Activated naive CD8-positive, alpha-beta T cell treated with anti-CD3 and anti-CD28 coated beads, Interleukin-2, amount 10 ng/mL, durations not matched to agents 7 days and 5 days (primary cell): ENCODE results near the gene MYL4. TPM values are rescaled to one million over a fixed set of nuclear protein-coding genes. Genes with fewer than 3 reads are reported as not detected.
"Not testable (repeated sequence)": the region's sequence is repeated elsewhere in the genome, so short reads cannot be mapped to it uniquely, and the experiment has no call there.

ENCODE experiments used
- ATAC-seq: fragments of 150-1000 bp; cut with Tn5 transposase; one replicate; pipeline ENCODE4 v1.10.0; 2021; ENCODE audit warnings: low read depth, moderate library complexity
- POLR2A ChIA-PET: fragments of 350-600 bp; sonication (Branson Sonifier 250); formaldehyde crosslinking; loops from one replicate; lab custom pipeline; 2021; ENCODE audit warnings: antibody characterized with exemption; lab: Charles Lee
- DNase-seq: peaks from one replicate; pipeline ENCODE4 v3.0.0; 2021
- H3K27ac Mint-ChIP-seq: one replicate; pipeline ENCODE4 v1.8.0; 2022; ENCODE audit warnings: mild to moderate bottlenecking, mixed read lengths
- H3K27me3 Mint-ChIP-seq: one replicate; pipeline ENCODE4 v1.8.0; 2022; ENCODE audit warnings: mild to moderate bottlenecking, moderate library complexity, mixed read lengths
- H3K36me3 Mint-ChIP-seq: one replicate; pipeline ENCODE4 v1.8.0; 2021; ENCODE audit warnings: mild to moderate bottlenecking, mixed read lengths
- H3K4me1 Mint-ChIP-seq: one replicate; pipeline ENCODE4 v1.8.0; 2021; ENCODE audit warnings: mixed read lengths
- H3K4me3 Mint-ChIP-seq: one replicate; pipeline ENCODE4 v1.8.0; 2022; ENCODE audit warnings: mild to moderate bottlenecking, moderate library complexity, mixed read lengths
- H3K9me3 Mint-ChIP-seq: one replicate; pipeline ENCODE4 v1.8.0; 2021; ENCODE audit warnings: mixed read lengths
- total RNA-seq, 2 experiments: library from RNA; stranded (reverse); gene quantifications; one replicate each; pipeline ENCODE4 v1.2.3, GENCODE V29; 2021

MYL4 gene
- total RNA-seq: not detected

DNA sequence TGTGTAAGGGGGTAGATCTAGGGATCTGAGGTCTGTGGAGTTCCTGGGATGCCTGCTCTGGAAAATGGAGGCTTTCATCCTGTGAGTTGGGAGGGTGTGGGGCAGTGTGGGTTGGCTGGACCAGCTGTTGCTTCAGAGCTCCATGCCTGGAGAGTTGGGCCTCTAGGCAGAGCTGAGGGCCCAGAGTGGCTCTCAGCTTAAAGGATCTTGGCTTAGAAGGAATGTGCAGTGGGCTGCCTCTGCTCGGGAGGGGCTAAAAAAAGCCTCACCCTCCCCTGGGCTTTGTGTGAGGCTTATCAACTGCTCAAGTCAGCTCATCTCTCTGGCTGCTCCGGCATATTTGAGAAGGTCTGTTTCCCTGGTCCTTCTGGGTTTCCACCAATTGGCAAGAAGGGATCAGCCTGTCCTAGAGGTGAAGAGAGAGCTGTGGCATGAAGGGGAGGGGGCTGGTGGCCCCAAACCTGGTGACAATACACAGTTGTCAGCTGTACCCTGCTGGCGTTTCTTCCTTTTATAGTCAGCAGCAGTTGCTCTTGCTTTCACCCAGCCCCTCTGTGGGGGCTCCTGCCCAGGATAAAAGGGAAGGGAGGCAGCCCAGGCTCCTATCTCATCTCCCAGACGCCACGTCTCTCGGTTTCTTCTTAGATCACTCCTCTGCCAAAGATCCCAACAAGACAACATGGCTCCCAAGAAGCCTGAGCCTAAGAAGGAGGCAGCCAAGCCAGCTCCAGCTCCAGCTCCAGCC lies at the start of gene MYL4:
Gene MYL4, plus strand, starts transcription at position 605 of the 745 bp plus-strand sequence. Its CDS starts 75 bp downstream, at position 680.
- no peak for DNase-seq
- Mint-ChIP-seq H3K27ac (peak within 1 kb of the TSS; percentile 8), H3K9me3 (no peaks in the 10 kb centered on the region), H3K4me1 (peaks cover 36% of the 10 kb centered on the region), H3K4me3 (no peak within 1 kb of the TSS), H3K36me3 (no peaks in the 10 kb centered on the region), H3K27me3 (peaks cover 5% of the 10 kb centered on the region)
- POLR2A ChIA-PET: interaction anchor here (1.3 to 1.7 kb wide), 3 partner anchors 8 to 20 kb away, joined by 4 to 6 read pairs (median 5); partner anchors contain the start of gene CDC27
- no peak for ATAC-seq

DNA sequence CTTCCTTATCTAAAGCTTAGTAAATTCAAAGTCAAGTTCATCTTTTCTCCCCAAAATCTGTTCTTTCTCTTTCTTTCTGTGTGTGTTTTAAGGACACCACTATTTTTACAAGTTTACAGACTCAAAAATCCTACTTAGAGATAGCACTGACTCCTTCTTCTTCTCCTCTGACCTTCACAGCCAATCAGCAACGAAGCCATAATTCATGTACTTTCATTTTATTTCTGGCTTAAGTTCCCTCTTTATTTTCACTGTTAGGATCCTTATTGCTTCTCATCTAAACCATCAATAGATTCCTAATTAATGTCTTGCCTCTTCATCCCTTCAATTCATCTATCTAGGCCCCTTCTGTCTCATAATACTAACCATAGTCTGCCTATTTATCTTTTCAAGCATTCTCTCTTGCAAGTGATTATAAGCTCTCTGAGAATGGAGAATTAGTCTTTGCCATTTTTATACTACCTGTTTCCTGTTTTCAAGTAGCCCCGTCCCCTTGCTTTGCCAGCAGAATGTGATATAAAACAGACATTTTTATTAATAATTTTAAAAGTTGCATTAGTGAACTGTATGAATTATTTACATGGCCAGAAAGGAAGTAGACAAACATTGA lies 47.0 kb upstream of the MYL4 start:
- peaks cover 13% of the 10 kb centered on the region for H3K36me3 Mint-ChIP-seq
- peak overlapping the region; percentile 59 for H3K27ac Mint-ChIP-seq
- no peak for DNase-seq

DNA sequence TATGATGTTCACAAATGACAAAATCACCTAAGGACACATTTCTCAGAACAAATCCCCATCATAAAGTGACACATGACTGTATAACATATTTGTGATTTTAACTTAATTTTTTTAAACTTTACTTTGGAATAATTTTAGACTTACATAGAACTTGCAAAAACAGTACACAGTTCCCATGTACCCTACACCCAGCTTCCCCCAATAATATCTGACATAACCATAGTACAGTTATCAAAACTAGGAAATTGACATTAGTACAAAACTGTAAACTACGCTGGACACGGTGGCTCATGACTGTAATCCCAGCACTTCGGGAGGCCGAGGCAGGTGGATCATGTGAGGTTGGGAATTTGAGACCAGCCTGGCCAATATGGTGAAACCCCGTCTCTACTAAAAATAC lies 44.9 kb upstream of the MYL4 start:
- H3K4me1 Mint-ChIP-seq: peaks cover 13% of the 10 kb centered on the region
- ATAC-seq (no peak), DNase-seq (no peak)
- peaks cover 26% of the 10 kb centered on the region for H3K36me3 Mint-ChIP-seq
- POLR2A ChIA-PET: interaction anchor here (0.6 kb wide), 1 partner anchor 312 kb away, joined by 3 read pairs; no protein-coding TSS in a partner anchor
- H3K9me3 Mint-ChIP-seq: no peaks in the 10 kb centered on the region
- no peaks in the 10 kb centered on the region for H3K27me3 Mint-ChIP-seq
- H3K27ac Mint-ChIP-seq: no peak overlapping the region
- no peak overlapping the region for H3K4me3 Mint-ChIP-seq

More for the DNA sequence above, 47.0 kb upstream of the MYL4 start:
- Mint-ChIP-seq H3K4me1 (peaks cover 13% of the 10 kb centered on the region), H3K27me3 (no peaks in the 10 kb centered on the region), H3K4me3 (peak overlapping the region; percentile 56), H3K9me3 (no peaks in the 10 kb centered on the region)
- POLR2A ChIA-PET: no interaction called here
- no peak for ATAC-seq

DNA sequence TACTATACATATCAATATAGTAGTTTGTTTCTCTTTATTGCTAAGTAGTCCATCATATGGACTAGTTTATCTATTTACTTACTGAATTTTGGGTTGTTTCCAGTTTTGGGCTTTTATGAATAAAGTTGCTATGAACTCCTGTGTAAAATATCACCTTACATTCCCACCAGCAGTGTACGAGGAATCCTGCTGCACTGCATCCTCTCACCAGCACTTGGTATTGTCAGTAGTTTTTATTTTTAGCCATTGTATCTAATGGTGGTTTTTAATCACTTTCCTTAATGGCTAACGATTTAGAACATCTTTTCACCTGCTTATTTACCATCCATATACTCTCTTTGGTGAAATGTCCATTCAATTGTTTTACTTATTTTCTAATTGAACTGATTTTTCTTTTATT lies 44.0 kb upstream of the MYL4 start:
- POLR2A ChIA-PET: no interaction called here
- DNase-seq (no peak), ATAC-seq (no peak)
- Mint-ChIP-seq H3K27me3 (no peaks in the 10 kb centered on the region), H3K4me1 (peaks cover 15% of the 10 kb centered on the region), H3K27ac (no peak overlapping the region), H3K36me3 (peaks cover 25% of the 10 kb centered on the region), H3K9me3 (no peaks in the 10 kb centered on the region), H3K4me3 (no peak overlapping the region)

DNA sequence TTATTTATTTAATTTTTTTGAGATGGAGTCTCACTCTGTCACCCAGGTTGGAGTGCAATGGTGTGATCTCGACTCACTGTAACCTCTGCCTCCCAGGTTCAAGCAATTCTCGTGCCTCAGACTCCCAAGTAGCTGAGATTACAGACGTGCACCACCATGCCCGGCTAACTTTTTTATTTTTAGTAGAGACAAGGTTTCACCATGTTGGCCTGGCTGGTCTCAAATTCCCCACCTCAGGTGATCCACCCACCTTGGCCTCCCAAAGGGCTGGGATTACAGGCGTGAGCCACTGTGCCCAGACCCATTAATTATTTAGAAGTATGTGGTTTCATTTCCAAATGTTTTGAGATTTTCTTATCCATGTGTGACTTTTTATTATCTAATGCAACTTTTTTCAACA lies 42.3 kb upstream of the MYL4 start:
- H3K4me3 Mint-ChIP-seq, H3K27ac Mint-ChIP-seq, H3K27me3 Mint-ChIP-seq, DNase-seq, ATAC-seq, POLR2A ChIA-PET, H3K9me3 Mint-ChIP-seq: not testable (repeated sequence)
- peaks cover 25% of the 10 kb centered on the region for H3K36me3 Mint-ChIP-seq
- H3K4me1 Mint-ChIP-seq: peaks cover 17% of the 10 kb centered on the region

DNA sequence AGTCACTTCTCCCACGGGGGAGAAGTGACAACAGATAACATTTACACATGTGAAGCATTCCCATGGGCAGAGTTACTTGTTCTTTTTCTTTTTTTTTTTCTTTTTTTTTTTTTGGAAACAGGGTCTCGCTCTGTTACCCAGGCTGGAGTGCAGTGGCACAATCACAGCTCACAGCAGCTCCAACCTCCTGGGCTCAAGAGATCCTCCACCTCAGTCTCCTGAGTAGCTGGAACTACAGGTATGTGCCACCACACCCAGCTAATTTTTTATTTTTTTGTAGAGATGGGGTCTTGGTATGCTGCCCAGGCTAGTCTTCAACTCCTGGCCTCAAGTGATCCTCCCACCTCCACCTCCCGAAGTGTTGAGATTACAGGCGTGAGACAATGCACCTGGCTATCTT lies 40.3 kb upstream of the MYL4 start:
- not testable (repeated sequence) for H3K4me1 Mint-ChIP-seq, DNase-seq, H3K9me3 Mint-ChIP-seq, ATAC-seq, H3K27me3 Mint-ChIP-seq, H3K4me3 Mint-ChIP-seq, H3K27ac Mint-ChIP-seq
- POLR2A ChIA-PET: interaction anchor here (0.7 to 1.2 kb wide), 3 partner anchors 16 to 100 kb away, joined by 3 to 6 read pairs (median 3); no protein-coding TSS in a partner anchor
- peaks cover 25% of the 10 kb centered on the region for H3K36me3 Mint-ChIP-seq

DNA sequence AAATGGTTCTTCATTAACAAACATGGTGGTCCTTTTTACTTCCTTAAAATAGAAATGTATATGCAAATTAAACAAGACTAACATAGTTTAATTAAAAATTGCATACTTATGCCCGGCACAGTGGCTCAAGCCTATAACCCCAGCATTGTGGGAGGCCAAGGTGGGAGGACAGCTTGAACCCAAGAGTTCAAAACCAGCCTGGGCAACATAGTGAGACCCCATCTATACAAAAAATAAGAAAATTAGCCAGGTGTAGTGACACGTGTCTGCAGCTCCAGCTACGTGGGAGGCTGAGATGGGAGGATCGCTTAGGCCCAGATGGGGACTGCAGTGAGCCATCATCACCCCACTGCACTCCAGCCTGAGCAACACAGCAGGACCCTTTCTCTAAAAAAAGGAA lies 38.4 kb upstream of the MYL4 start:
- ATAC-seq (no peak), DNase-seq (no peak)
- Mint-ChIP-seq H3K4me1 (peaks cover 14% of the 10 kb centered on the region), H3K27ac (no peak overlapping the region), H3K9me3 (no peaks in the 10 kb centered on the region), H3K27me3 (no peaks in the 10 kb centered on the region), H3K36me3 (peaks cover 34% of the 10 kb centered on the region), H3K4me3 (no peak overlapping the region)
- POLR2A ChIA-PET: no interaction called here

DNA sequence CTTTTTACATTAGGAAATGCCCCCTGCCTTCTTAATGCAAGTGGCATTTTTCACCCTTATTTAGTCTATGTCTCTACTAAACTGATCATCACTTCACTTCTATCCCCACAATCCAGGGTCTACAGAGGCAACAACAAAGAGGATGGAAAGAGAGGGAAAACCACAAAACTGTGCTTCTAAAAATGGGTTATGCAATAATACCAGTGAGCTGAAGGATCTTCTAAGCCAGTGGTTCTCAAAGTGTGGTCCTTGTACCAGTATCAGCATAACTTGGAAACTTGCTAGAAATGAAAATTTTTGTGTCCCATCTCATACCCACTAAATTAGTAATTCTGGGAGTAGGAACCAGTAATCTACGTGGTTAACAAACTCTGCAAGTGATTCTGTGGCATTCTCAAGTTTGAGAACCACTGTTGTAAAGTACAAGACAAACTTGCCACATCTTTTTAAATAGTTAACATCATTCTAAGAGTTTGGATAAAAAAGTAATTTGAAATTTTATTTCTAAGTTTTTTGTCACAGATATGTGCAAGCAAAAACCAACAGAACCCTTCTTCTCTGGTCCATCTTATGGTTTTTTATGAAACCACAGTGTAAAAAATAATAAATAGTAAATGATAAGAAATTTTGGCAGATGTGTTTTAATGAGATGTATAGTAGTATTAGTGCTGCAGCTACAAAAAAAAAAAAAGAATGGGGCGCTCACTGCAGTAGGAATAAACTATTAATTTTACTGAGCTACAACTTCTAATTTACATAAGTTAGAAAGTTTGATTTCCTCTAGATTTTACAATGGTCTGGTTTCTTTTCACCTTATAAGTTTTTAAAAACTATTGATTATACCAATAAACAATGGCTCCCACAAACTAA lies 36.2 kb upstream of the MYL4 start:
- H3K36me3 Mint-ChIP-seq: peaks cover 38% of the 10 kb centered on the region
- peaks cover 24% of the 10 kb centered on the region for H3K4me1 Mint-ChIP-seq
- H3K9me3 Mint-ChIP-seq: no peaks in the 10 kb centered on the region
- no peaks in the 10 kb centered on the region for H3K27me3 Mint-ChIP-seq
- H3K27ac Mint-ChIP-seq: peak overlapping the region; percentile 54
- DNase-seq (no peak), ATAC-seq (no peak)
- no peak overlapping the region for H3K4me3 Mint-ChIP-seq
- POLR2A ChIA-PET: no interaction called here

DNA sequence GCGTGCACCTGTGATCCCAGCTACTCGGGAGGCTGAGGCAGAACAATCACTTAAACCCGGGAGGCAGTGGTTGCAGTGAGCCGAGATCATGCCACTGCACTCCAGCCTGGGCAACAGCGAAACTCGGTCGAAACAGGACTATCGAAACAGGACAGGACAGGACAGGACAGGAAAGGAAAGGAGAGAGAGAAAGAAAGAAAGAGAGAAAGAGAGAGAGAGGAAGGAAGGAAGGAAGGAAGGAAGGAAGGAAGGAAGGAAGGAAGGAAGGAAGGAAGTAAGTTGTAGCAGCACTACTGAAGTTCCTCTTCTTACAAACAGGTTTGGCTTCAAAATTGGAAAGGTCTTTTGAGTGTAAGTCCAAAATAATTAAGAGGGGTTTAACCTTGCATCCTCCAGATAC lies 34.3 kb upstream of the MYL4 start:
- H3K9me3 Mint-ChIP-seq, ATAC-seq, DNase-seq, H3K27ac Mint-ChIP-seq, H3K4me3 Mint-ChIP-seq, POLR2A ChIA-PET, H3K27me3 Mint-ChIP-seq: not testable (repeated sequence)
- Mint-ChIP-seq H3K36me3 (peaks cover 37% of the 10 kb centered on the region), H3K4me1 (peaks cover 25% of the 10 kb centered on the region)

DNA sequence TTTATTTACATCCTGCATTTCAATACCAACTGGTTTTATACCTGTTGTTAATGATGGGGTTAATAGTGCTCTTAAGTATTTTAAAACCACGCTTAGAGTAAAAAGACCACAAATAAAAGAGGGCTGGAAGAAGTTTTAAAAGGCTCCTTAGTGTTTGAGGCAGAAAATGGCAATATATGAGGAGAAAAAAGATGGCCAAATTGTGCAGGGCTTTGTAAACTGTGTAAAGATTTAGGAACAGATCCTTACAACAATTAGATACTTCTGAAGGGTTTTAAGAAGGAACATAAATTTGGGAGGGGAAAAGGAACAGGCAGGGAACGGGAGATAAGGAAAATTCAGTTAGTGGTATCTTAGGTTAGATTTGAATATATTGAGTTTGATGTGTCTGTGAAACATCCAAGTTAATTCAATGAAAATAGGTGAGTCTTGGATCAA lies 32.7 kb upstream of the MYL4 start:
- ATAC-seq (no peak), DNase-seq (no peak)
- POLR2A ChIA-PET: no interaction called here
- Mint-ChIP-seq H3K27me3 (no peaks in the 10 kb centered on the region), H3K9me3 (no peaks in the 10 kb centered on the region), H3K4me1 (peaks cover 27% of the 10 kb centered on the region), H3K36me3 (peaks cover 37% of the 10 kb centered on the region), H3K4me3 (no peak overlapping the region), H3K27ac (no peak overlapping the region)

DNA sequence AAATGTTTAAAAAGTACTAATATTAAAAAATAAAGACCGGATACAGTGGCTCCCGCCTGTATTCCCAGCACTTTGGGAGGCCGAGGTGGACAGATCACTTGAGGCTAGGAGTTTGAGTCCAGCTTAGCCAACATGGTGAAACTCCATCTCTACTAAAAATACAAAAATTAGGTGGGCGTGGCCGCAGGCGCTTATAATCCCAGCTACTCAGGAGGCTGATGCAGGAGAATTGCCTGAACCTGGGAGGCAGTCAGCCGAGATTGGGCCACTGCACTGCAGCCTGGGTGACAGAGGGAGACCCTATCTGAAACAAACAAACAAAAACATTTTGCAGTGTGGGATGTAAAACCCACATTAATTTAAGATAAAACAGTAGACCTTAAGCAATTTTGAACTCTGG lies 31.9 kb upstream of the MYL4 start:
- POLR2A ChIA-PET: no interaction called here
- no peaks in the 10 kb centered on the region for H3K27me3 Mint-ChIP-seq
- DNase-seq: no peak
- peaks cover 39% of the 10 kb centered on the region for H3K36me3 Mint-ChIP-seq
- ATAC-seq: no peak
- peaks cover 32% of the 10 kb centered on the region for H3K4me1 Mint-ChIP-seq
- H3K9me3 Mint-ChIP-seq: no peaks in the 10 kb centered on the region
- no peak overlapping the region for H3K27ac Mint-ChIP-seq
- no peak overlapping the region for H3K4me3 Mint-ChIP-seq

DNA sequence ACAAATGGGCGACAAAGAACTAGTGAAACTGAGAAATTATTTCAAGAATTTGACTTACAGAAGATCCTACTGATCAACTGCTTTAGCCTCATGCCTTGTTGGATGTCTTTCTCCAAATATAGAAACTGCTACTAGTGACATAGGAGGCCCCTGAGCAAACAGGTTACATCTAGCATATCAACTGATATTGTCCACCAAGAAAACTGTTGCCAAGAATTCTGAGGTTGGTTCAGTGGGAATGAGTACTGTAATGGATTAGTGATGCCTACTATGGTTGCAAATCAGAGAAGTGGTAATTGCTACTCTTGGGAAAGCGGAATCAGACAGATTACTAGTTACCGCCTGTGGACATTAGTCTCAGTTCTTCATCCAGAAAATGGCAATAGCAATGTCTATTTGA lies 30.0 kb upstream of the MYL4 start:
- POLR2A ChIA-PET: no interaction called here
- ATAC-seq (no peak), DNase-seq (no peak)
- peaks cover 36% of the 10 kb centered on the region for H3K4me1 Mint-ChIP-seq
- H3K36me3 Mint-ChIP-seq: peaks cover 35% of the 10 kb centered on the region
- no peak overlapping the region for H3K27ac Mint-ChIP-seq
- no peaks in the 10 kb centered on the region for H3K9me3 Mint-ChIP-seq
- H3K27me3 Mint-ChIP-seq: no peaks in the 10 kb centered on the region
- no peak overlapping the region for H3K4me3 Mint-ChIP-seq

DNA sequence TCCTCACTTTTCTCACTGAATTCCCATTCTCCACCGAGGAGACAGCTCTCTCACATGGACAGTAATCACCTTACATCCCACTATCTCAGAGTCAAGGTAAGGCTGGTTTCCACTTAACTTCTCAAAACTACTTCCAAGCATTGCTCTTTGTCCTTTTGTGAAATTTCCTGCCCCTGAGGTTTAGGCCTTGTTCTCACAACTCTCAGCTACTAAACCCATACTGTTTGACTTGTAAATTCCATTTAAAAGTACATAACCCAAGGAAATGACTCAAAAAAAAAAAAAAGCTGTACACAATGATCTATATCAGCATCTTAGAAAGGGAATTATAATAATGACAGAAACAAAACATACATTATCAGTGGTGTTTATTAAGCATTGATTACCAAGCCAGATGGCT lies 28.8 kb upstream of the MYL4 start:
- Mint-ChIP-seq H3K4me3 (no peak overlapping the region), H3K4me1 (peaks cover 37% of the 10 kb centered on the region), H3K27me3 (no peaks in the 10 kb centered on the region), H3K36me3 (peaks cover 31% of the 10 kb centered on the region), H3K27ac (no peak overlapping the region), H3K9me3 (no peaks in the 10 kb centered on the region)
- POLR2A ChIA-PET: no interaction called here
- ATAC-seq: no peak
- no peak for DNase-seq
